ENCODE results near the gene KLHL26.

The KLHL26 gene

GRCh38 chr19:18613589-18614234 is 23.1 kb upstream of the KLHL26 start:
- no peak for DNase-seq

GRCh38 chr19:18616023-18616422 is 20.8 kb upstream of the KLHL26 start:
- no peak for DNase-seq

GRCh38 chr19:18617562-18617961 is 19.3 kb upstream of the KLHL26 start:
- no peak for DNase-seq

GRCh38 chr19:18618236-18618635 is 18.6 kb upstream of the KLHL26 start:
- DNase-seq, result no peak

- no peak for DNase-seq
These were observed 16.5 kb upstream of the KLHL26 start for GRCh38 chr19:18620311-18620710.

GRCh38 chr19:18620902-18621301 is 15.9 kb upstream of the KLHL26 start:
- DNase-seq, result no peak

- DNase-seq, result no peak
These were observed 9.9 kb upstream of the KLHL26 start for GRCh38 chr19:18626906-18627305.

- DNase-seq, result no peak
These were observed 7.4 kb upstream of the KLHL26 start for GRCh38 chr19:18629166-18630088.

GRCh38 chr19:18633321-18633720 is 3.5 kb upstream of the KLHL26 start:
- DNase-seq, result no peak

- no peak for DNase-seq
These were observed 2.1 kb upstream of the KLHL26 start for GRCh38 chr19:18634612-18635297.

GRCh38 chr19:18635831-18636182 is 1.0 kb upstream of the KLHL26 start:
- no peak for DNase-seq

GRCh38 chr19:18636183-18636968 is 452 bp upstream of the KLHL26 start:
- peak; percentile 65 for DNase-seq

GRCh38 chr19:18637673-18638630 is 1.1 kb downstream of the KLHL26 start:
- DNase-seq, result no peak

- DNase-seq, result no peak
These were observed 2.9 kb downstream of the KLHL26 start for GRCh38 chr19:18639706-18640243.

- DNase-seq, result no peak
These were observed 7.6 kb downstream of the KLHL26 start for GRCh38 chr19:18644196-18645034.

- DNase-seq, result no peak
These were observed 8.2 kb downstream of the KLHL26 start for GRCh38 chr19:18645035-18645511.

- no peak for DNase-seq
These were observed 9.9 kb downstream of the KLHL26 start for GRCh38 chr19:18646535-18647370.

- no peak for DNase-seq
These were observed 10.5 kb downstream of the KLHL26 start for GRCh38 chr19:18647371-18647767.

GRCh38 chr19:18647807-18648206 is 11.0 kb downstream of the KLHL26 start:
- no peak for DNase-seq

GRCh38 chr19:18648973-18649315 is 12.1 kb downstream of the KLHL26 start:
- no peak for DNase-seq
